Endothelial cell of umbilical vein (primary cell): ENCODE results near the gene SYTL3. TPM values are rescaled to one million over a fixed set of nuclear protein-coding genes. Genes with fewer than 3 reads are reported as not detected.

Source experiments
- BruUV-seq: library from RNA; stranded (reverse); fragments of 400-500 nt; replicated peaks from 2 replicates; lab custom pipeline; 2021; lab: Mats Ljungman, UMichigan
- CTCF ChIA-PET: fragments of 300-600, 350-600 bp; sonication (Branson Sonifier 250); formaldehyde crosslinking; loops from one replicate; lab custom pipeline; 2021; ENCODE audit warnings: antibody characterized with exemption, inconsistent platforms; lab: Charles Lee
- POLR2A ChIA-PET: fragments of 300-600, 350-600 bp; sonication (Branson Sonifier 250); formaldehyde crosslinking; loops from one replicate; lab custom pipeline; 2021; ENCODE audit warnings: antibody characterized with exemption, inconsistent platforms; lab: Charles Lee
- DNase-seq: peaks from one replicate; pipeline ENCODE4 v3.0.0-alpha.2; 2011; ENCODE audit warnings: low read depth, low spot score
- FAIRE-seq: peaks from 2 replicates; lab custom pipeline; 2011; peaks lifted over from hg19 to GRCh38; lab: Jason Lieb, UNC
- H2AFZ ChIP-seq: 2 replicates; pipeline ENCODE4 v1.6.0; 2012; ENCODE audit warnings: low read depth, low read length, control low read depth, inconsistent platforms
- H3K27ac ChIP-seq: 2 replicates; pipeline ENCODE4 v1.5.1; 2011; ENCODE audit warnings: low read depth, mild to moderate bottlenecking, control low read depth, low read length, moderate library complexity; ENCODE audit not compliant: insufficient read depth
- H3K27me3 ChIP-seq, 2 experiments: 2 replicates each; pipeline versions ENCODE4 v1.6.0 to v1.6.1; 2011; ENCODE audit warnings: low read length in 2 of 2, mixed read lengths in 1 of 2; ENCODE audit not compliant: control insufficient read depth in 2 of 2, insufficient read depth in 2 of 2
- H3K36me3 ChIP-seq, 2 experiments: 2 replicates in 1 of 2; 3 replicates in 1 of 2; pipeline ENCODE4 v1.5.1; 2011; ENCODE audit warnings: low read length in 2 of 2, mild to moderate bottlenecking in 1 of 2, moderate library complexity in 1 of 2; ENCODE audit not compliant: control insufficient read depth in 2 of 2, insufficient read depth in 2 of 2; ENCODE audit errors: extremely low read depth in 1 of 2
- H3K4me1 ChIP-seq: 3 replicates; pipeline ENCODE4 v1.5.1; 2011; ENCODE audit warnings: mild to moderate bottlenecking, low read length; ENCODE audit not compliant: control insufficient read depth, insufficient read depth; ENCODE audit errors: extremely low read depth
- H3K4me2 ChIP-seq: 2 replicates; pipeline ENCODE4 v1.6.1; 2011; ENCODE audit warnings: low read length, control low read depth, mixed read lengths; ENCODE audit not compliant: insufficient read depth
- H3K4me3 ChIP-seq, 3 experiments: fragments of 200-600 bp in 1 of 3; sonication (generic), shearing (Covaris generic) in 1 of 3; replicated peaks in 1 of 3; 2 replicates each; pipeline ENCODE4 v1.5.1; 2011 to 2016; ENCODE audit warnings: control low read depth in 3 of 3, low read length in 3 of 3, mild to moderate bottlenecking in 2 of 3, inconsistent platforms in 1 of 3, low read depth in 1 of 3, moderate library complexity in 1 of 3; ENCODE audit not compliant: insufficient read depth in 1 of 3
- H3K79me2 ChIP-seq: 2 replicates; pipeline ENCODE4 v1.6.0; 2012; ENCODE audit warnings: low read length, inconsistent platforms; ENCODE audit not compliant: control insufficient read depth, insufficient read depth
- H3K9ac ChIP-seq: replicated peaks from 2 replicates; pipeline ENCODE3; 2011; ENCODE audit warnings: low read length, control low read depth; ENCODE audit not compliant: insufficient read depth; ENCODE audit errors: extremely low read depth
- H3K9me1 ChIP-seq: replicated peaks from 3 replicates; pipeline ENCODE4 v1.6.0; 2011; ENCODE audit warnings: mild to moderate bottlenecking, low read length; ENCODE audit not compliant: control insufficient read depth, insufficient read depth; ENCODE audit errors: extremely low read depth
- H3K9me3 ChIP-seq: replicated peaks from 2 replicates; pipeline ENCODE4 v1.5.1; 2012; ENCODE audit warnings: low read length, inconsistent platforms; ENCODE audit not compliant: control insufficient read depth, insufficient read depth
- H4K20me1 ChIP-seq: replicated peaks from 2 replicates; pipeline ENCODE3; 2011; ENCODE audit warnings: mild to moderate bottlenecking, low read length; ENCODE audit not compliant: control insufficient read depth, insufficient read depth; ENCODE audit errors: extremely low read depth
- CTCF ChIP-seq, 2 donors: IDR thresholded peaks; 1 replicate in 1 of 2; 2 replicates in 1 of 2; pipeline ENCODE4 v1.5.1; 2011; ENCODE audit warnings: low read length in 2 of 2, mild to moderate bottlenecking in 2 of 2, moderate library complexity in 2 of 2, control low read depth in 1 of 2, inconsistent platforms in 1 of 2, low read depth in 1 of 2; ENCODE audit not compliant: insufficient read depth in 1 of 2; ENCODE audit errors: extremely low read depth in 1 of 2
- EZH2 ChIP-seq: IDR thresholded peaks from 2 replicates; pipeline ENCODE4 v1.6.1; 2012; ENCODE audit warnings: borderline replicate concordance, low read depth, mild to moderate bottlenecking, moderate library complexity, low read length, inconsistent platforms; ENCODE audit not compliant: severe bottlenecking
- FOS ChIP-seq: IDR thresholded peaks from 2 replicates; pipeline ENCODE4 v1.6.1; 2011; ENCODE audit warnings: mild to moderate bottlenecking, low read length, moderate library complexity, borderline replicate concordance; ENCODE audit not compliant: insufficient read depth
- GATA2 ChIP-seq: IDR thresholded peaks from 2 replicates; pipeline ENCODE4 v1.7.0; 2011; ENCODE audit warnings: low read depth, mild to moderate bottlenecking, moderate library complexity, mixed read lengths, low read length; ENCODE audit not compliant: insufficient read length, insufficient read depth
- JUN ChIP-seq: IDR thresholded peaks from 2 replicates; pipeline ENCODE4 v1.6.1; 2011; ENCODE audit warnings: borderline replicate concordance, low read depth; ENCODE audit not compliant: insufficient read length, insufficient read depth
- MAX ChIP-seq: IDR thresholded peaks from 2 replicates; pipeline ENCODE4 v1.6.1; 2011; ENCODE audit not compliant: insufficient read depth, insufficient read length
- MYC ChIP-seq: IDR thresholded peaks from one replicate; pipeline ENCODE4 v1.6.1; 2011; ENCODE audit warnings: mild to moderate bottlenecking, low read depth, low read length
- POLR2A ChIP-seq: IDR thresholded peaks from 2 replicates; pipeline ENCODE4 v1.6.1; 2012; ENCODE audit warnings: low read depth, mild to moderate bottlenecking, control low read depth, low read length
- POLR2AphosphoS5 ChIP-seq: IDR thresholded peaks from 2 replicates; pipeline ENCODE4 v1.6.1; 2012; ENCODE audit warnings: low read depth, mild to moderate bottlenecking, control low read depth, low read length, moderate library complexity; ENCODE audit not compliant: insufficient read depth
- dilution Hi-C: fragments of 300-500 bp; cut with MboI; formaldehyde crosslinking; loops from one replicate; pipeline ENCODE4 v1.15.0; 2019; ENCODE audit warnings: low sequenced_read_pairs; ENCODE audit not compliant: extremely low pct_ligation_motif_present
- intact Hi-C: fragments of 100-400 bp; cut with micrococcal nuclease; formaldehyde crosslinking; loops from one replicate; pipeline ENCODE4 v1.10.0; 2022
- polyA plus RNA-seq, 4 experiments: library from polyadenylated mRNA; depleted of rRNA in 3 of 4; stranded (reverse) in 3 of 4; unstranded in 1 of 4; fragments of >200 nt; gene quantifications; 2 replicates each; pipeline versions ENCODE4 v1.2.1 to v1.2.3, GENCODE V29; 2011 to 2012; ENCODE audit warnings: missing spikeins in 1 of 4
- total RNA-seq: library from RNA; stranded (reverse); gene quantifications from 2 replicates; pipeline ENCODE4 v1.2.3, GENCODE V29; 2021

Gene SYTL3
- total and polyA plus RNA-seq, 2 donors (not counting 3 experiments of a cell fraction or from before 2014, with no cell fraction given): 0.59 to 0.77 TPM

GRCh38 chr6:158761746-158762145 lies 111.9 kb downstream of the SYTL3 start:
- Histone ChIP-seq H3K9ac (no peak overlapping the region), H3K4me1 (no peaks in the 10 kb centered on the region), H3K27ac (no peak overlapping the region), H2AFZ (no peak overlapping the region), H3K27me3 (no peaks in the 10 kb centered on the region), H3K9me1 (no peaks in the 10 kb centered on the region), H3K36me3 (peaks cover 6 to 10% of the 10 kb centered on the region in 2 experiments), H3K4me3 (no peak overlapping the region), H3K79me2 (no peaks in the 10 kb centered on the region), H4K20me1 (no peaks in the 10 kb centered on the region), H3K4me2 (no peak overlapping the region), H3K9me3 (no peaks in the 10 kb centered on the region)
- FAIRE-seq (no peak), DNase-seq (no peak)
- ChIA-PET CTCF (interaction anchor here (1.6 kb wide), 1 partner anchor 211 kb away, joined by 5 read pairs; no protein-coding TSS in a partner anchor), POLR2A (interaction anchor here (1.0 kb wide), 1 partner anchor 9 kb away, joined by 5 read pairs; no protein-coding TSS in a partner anchor)
- TF ChIP-seq MYC: no peak
- no peak for TF ChIP-seq FOS
- TF ChIP-seq CTCF (IDR thresholded peaks at IDR 0.05; ENCODE audit: extremely low read depth in 1 of 2, insufficient read depth in 1 of 2, low read depth in 1 of 2, low read length in 2 of 2): no peak
- no peak for TF ChIP-seq POLR2A
- TF ChIP-seq MAX: no peak
- no peak for TF ChIP-seq EZH2
- no peak for TF ChIP-seq POLR2AphosphoS5
- TF ChIP-seq JUN: no peak
- no peak for TF ChIP-seq GATA2
- dilution Hi-C loops: no loop called here
- intact Hi-C loops: no loop called here
- BruUV-seq: no TSS peak
